Stimulated activated CD8-positive, alpha-beta memory T cell treated with anti-CD3 and anti-CD28 coated beads, Interleukin-4, amount 100 ng/mL, for 4 hours (primary cell): ENCODE results near the gene CELSR1.
"Not testable (repeated sequence)": the region's sequence is repeated elsewhere in the genome, so short reads cannot be mapped to it uniquely, and the experiment has no call there.

Experiments
- DNase-seq, 2 donors: peaks; one replicate each; pipeline ENCODE4 v3.0.0-alpha.2; 2020; ENCODE audit warnings: low read depth in 2 of 2, low spot score in 1 of 2

Gene CELSR1

GRCh38 chr22:46422896-46423295 is 114.5 kb downstream of the CELSR1 start:
- no peak for DNase-seq

GRCh38 chr22:46421267-46421666 is 116.2 kb downstream of the CELSR1 start:
- peak in 1 of 2 donors; percentile 12 for DNase-seq

- DNase-seq = no peak
Measured at GRCh38 chr22:46419754-46420571, 117.5 kb downstream of the CELSR1 start.

DNA sequence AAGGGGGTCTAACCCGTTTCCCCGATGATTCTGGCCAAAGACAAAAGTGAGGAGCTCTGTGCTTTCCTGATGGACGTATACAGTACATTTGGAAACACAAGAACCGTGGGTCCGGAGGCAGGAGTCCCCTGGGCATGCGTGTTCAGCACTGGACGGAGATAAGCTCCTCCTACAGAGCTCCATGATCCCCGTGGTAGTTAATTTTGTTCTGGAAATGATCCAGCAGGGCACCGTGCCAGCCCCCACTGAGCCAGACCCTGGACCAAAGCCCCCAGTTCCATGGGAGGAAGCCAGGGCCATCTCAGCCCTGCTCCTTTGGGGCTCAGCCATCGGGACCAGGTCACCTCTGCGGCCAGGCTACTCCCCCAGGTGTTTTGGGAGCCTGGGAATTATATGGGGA is 118.6 kb downstream of the CELSR1 start:
- DNase-seq = no peak

GRCh38 chr22:46417769-46418168 is 119.7 kb downstream of the CELSR1 start:
- DNase-seq = no peak

- DNase-seq = no peak
Measured at GRCh38 chr22:46416891-46417580, 120.4 kb downstream of the CELSR1 start.

- DNase-seq = no peak
Measured at GRCh38 chr22:46416520-46416871, 120.9 kb downstream of the CELSR1 start.

- DNase-seq = no peak
Measured at GRCh38 chr22:46415776-46416519, 121.5 kb downstream of the CELSR1 start.

- no peak for DNase-seq
Measured at GRCh38 chr22:46414704-46415103, 122.7 kb downstream of the CELSR1 start.

- DNase-seq = no peak
Measured at GRCh38 chr22:46413725-46414379, 123.6 kb downstream of the CELSR1 start.

DNA sequence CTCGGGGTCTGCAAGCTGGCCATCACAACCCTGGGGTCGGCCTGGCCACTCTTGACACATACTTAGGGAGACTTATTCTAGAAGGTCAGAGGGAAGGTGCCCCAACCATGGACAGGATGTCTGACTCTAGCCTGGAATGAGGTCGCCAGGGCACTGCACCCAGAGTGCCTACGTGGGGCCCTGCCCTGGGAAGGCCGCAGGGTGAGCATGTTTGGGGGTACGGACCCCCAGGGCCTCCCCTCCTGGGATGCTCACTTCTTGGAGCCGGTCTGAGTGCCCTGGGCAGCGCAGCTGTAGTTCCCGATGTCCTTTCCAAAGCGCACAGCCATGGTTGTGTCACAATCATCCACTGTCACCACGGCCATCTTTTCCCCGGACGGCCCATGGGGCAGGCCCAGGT is 126.1 kb downstream of the CELSR1 start:
- no peak for DNase-seq

DNA sequence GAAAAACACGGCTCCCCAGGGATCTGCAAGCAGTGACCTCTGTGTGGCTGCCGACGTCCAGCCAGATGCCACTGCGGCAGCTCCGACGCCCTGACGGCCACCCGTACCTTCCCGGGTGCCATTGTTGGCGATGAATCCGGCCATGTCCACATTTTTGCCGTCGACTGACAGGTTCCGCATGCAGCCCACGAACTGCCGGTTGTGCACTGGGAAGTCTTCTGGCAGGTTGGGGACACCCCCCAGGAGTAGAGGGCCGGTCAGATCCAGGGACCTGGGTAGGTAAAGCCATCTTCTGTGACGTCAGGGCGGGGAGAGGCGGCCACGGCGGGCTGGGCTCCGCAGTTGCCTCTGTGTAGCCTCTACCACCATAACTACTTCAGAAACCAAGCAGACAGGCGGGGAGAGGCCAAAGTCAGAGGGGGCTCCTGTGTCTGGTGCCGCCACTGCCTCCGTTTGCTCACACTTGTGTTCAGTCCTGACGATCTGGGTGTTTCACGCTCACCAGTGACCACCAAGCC is 127.1 kb downstream of the CELSR1 start:
- no peak for DNase-seq

DNA sequence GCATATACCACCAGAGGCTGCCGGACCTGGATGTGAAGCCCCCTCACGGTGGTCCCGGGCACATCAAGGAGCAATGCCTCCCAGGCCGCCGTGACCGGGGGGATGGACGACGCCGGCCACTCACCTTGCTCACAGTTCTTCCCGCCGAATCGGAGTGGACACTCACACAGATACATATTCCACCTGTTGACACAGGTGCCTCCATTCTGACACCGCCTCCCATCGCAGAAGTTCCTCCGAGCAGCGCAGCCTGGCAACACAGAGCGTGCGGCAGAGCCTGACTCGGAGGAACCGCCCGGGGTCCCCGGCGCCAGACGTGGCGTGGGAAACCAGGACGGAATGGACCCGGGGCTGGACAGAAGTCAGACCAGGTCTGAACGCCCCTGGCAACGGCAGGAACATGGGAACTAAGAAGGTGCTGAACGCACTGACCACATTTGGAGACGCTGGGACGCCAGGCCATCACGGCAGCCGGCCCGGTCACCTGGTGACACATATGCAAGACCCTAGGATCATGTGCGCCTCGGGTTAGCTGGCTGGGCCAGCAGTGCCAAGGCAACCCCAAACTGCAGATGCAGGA is 127.7 kb downstream of the CELSR1 start:
- DNase-seq = no peak

DNA sequence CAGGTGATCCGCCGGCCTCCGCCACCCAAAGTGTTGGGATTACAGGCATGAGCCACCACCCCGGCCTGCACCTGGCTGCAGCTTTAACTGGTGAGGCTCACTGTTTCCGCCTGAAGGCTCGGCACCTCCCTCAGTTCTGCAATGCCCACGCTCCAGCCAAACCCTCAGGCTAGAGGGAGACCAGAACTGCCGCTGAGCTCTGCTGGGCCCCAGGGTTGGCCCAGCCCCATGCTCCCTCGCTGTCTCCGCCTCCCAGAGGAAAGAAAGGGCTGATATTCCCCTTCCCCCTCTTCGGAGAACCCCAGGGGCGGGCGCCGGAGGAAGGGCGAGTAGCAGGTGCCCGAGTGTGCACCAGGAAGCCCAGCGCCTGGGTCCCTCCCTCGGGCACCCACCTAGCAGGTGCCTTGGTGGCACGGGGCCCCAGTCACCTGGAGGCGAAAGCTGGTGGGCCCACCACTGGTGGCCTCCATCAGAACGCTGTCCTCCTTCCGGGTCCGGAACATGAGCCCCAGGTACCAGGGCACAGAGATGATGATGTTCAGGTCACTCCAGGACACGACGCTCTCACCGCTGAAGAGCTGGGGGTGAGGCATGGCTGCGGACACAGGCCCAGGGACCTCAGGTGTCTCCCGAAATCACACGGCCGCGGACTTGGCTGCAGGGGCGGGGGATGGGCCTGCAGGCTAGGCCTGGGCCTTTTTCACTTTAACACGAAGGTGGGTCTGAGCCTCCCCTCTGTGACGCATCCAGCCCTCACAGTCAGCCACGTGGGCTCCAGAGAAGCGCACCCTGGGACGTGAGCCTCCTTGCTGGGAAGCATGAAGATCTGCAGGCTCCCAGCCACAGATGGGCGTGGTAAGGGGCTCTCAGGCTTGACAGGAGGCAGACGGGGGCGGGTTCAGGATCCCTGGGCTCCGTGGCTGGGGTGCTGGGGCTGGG is 128.6 kb downstream of the CELSR1 start:
- DNase-seq = no peak

GRCh38 chr22:46407748-46408147 is 129.7 kb downstream of the CELSR1 start:
- DNase-seq = no peak

DNA sequence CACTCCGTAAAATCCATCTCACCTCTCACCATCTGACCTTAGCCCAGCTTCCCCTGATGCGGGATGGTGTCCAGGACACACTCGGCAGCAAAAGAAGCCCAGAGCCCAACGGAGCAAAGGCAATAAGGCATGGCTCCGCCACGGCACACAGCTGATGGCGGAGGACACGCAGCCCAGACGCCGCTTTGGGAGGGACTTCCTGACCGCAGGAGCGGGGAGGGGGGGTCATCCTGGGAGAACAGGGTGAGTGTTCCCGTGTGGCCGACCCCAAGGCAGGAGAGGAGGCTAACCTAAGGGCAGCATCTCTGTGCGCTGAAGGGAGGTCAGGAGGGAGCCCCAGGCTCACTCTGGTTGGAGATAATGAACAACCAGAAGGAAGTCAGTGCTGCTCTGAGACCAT is 130.6 kb downstream of the CELSR1 start:
- no peak for DNase-seq

DNA sequence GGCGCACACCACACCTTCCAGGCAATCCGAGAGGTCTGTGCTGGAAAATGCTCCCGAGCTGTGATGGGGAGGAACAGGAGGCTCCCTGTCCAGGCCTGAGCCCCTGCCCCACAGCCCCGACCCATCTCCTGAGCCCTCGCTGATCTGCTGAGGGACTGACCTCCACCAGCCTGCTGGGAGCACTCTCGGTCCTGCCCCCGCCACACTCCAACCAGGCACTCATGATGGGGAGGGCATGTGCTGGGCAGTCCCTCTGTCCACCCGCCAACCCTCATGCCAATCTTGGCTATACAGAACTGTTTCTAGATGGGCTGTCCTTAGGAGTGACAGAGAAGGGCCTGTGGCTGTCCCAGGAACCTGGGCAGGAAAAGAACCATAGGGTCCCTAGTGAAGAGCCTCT is 131.1 kb downstream of the CELSR1 start:
- no peak for DNase-seq

GRCh38 chr22:46405901-46406300 is 131.5 kb downstream of the CELSR1 start:
- no peak for DNase-seq

DNA sequence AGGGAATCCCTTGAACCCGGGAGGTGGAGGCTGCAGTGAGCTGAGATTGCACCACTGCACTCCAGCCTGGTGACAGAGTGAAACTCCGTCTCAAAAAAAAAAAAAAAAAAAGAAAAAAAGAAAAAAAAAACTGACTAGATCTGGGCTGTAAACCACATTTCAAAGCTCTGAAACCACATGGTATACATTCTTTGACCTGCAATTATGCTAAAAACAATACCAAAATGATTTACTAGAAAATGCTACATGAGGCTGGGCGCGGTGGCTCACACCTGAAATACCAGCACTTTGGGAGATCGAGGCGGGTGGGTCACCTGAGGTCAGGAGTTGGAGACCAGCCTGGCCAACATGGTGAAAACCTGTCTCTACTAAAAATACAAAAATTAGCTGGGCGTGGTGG is 133.5 kb downstream of the CELSR1 start:
- not testable (repeated sequence) for DNase-seq

GRCh38 chr22:46402505-46402904 is 134.9 kb downstream of the CELSR1 start:
- no peak for DNase-seq
